Activated CD8-positive, alpha-beta memory T cell treated with anti-CD3 and anti-CD28 coated beads, Interleukin-2, amount 10 ng/mL, durations not matched to agents 7 days and 5 days (primary cell): ENCODE results near the gene HLA-DQA2. TPM values are rescaled to one million over a fixed set of nuclear protein-coding genes. Genes with fewer than 3 reads are reported as not detected.

Source experiments
- ATAC-seq: fragments of 150-1000 bp; cut with Tn5 transposase; one replicate; pipeline ENCODE4 v1.10.0; 2021; ENCODE audit warnings: moderate library complexity
- CTCF ChIA-PET: fragments of 350-600 bp; sonication (Branson Sonifier 250); formaldehyde crosslinking; loops from one replicate; lab custom pipeline; 2021; ENCODE audit warnings: antibody characterized with exemption; lab: Charles Lee
- DNase-seq: peaks from one replicate; pipeline ENCODE4 v3.0.0-alpha.2; 2020
- H3K27ac Mint-ChIP-seq: one replicate; pipeline ENCODE4 v1.8.0; 2021; ENCODE audit warnings: mild to moderate bottlenecking, mixed read lengths
- H3K27me3 Mint-ChIP-seq: one replicate; pipeline ENCODE4 v1.8.0; 2021; ENCODE audit warnings: mixed read lengths
- H3K36me3 Mint-ChIP-seq: one replicate; pipeline ENCODE4 v1.8.0; 2021; ENCODE audit warnings: mild to moderate bottlenecking, mixed read lengths
- H3K4me1 Mint-ChIP-seq: one replicate; pipeline ENCODE4 v1.8.0; 2021; ENCODE audit warnings: mixed read lengths
- H3K4me3 Mint-ChIP-seq: one replicate; pipeline ENCODE4 v1.8.0; 2021; ENCODE audit warnings: mild to moderate bottlenecking, moderate library complexity, mixed read lengths
- H3K9me3 Mint-ChIP-seq: one replicate; pipeline ENCODE4 v1.8.0; 2022; ENCODE audit warnings: low read depth, mixed read lengths
- microRNA-seq: library from miRNA; unstranded; fragments of <30 nt; microRNA quantifications from one replicate; pipeline ENCODE4 v1.2.0, GENCODE V29; 2022
- total RNA-seq, 2 experiments: library from RNA; stranded (reverse); gene quantifications; one replicate each; pipeline ENCODE4 v1.2.3, GENCODE V29; 2021

Gene HLA-DQA2
- total RNA-seq, 2 experiments from 2014 or later = 4.9 to 11.6 TPM

GRCh38 chr6:32792901-32793435 is 51.8 kb downstream of the HLA-DQA2 start:
- H3K4me3 Mint-ChIP-seq = no peak overlapping the region
- DNase-seq (no peak), ATAC-seq (no peak)
- H3K36me3 Mint-ChIP-seq = no peaks in the 10 kb centered on the region
- peaks cover 29% of the 10 kb centered on the region for H3K4me1 Mint-ChIP-seq
- H3K27me3 Mint-ChIP-seq = peaks cover 80% of the 10 kb centered on the region
- no peak overlapping the region for H3K27ac Mint-ChIP-seq
- no peaks in the 10 kb centered on the region for H3K9me3 Mint-ChIP-seq
- CTCF ChIA-PET = interaction anchor here (1.1 to 3.2 kb wide), 6 partner anchors 8 to 547 kb away, joined by 3 to 23 read pairs (median 7); no protein-coding TSS in a partner anchor

GRCh38 chr6:32794510-32794909 is 53.3 kb downstream of the HLA-DQA2 start:
- Mint-ChIP-seq H3K27ac (no peak overlapping the region), H3K36me3 (no peaks in the 10 kb centered on the region), H3K27me3 (peaks cover 84% of the 10 kb centered on the region), H3K9me3 (peaks cover 2% of the 10 kb centered on the region), H3K4me1 (peaks cover 29% of the 10 kb centered on the region), H3K4me3 (no peak overlapping the region)
- DNase-seq (no peak), ATAC-seq (no peak)
- CTCF ChIA-PET = interaction anchor here (1.0 to 3.2 kb wide), 8 partner anchors 9 to 549 kb away, joined by 3 to 23 read pairs (median 6); no protein-coding TSS in a partner anchor

Small RNA genes lying within 50 kb of the gene (microRNA-seq; reads per million reads assigned to microRNA genes)
- not detected for gene MIR3135B

Other genes with a start within 250 kb of the HLA-DQA2 start
- 1 to 10 TPM; 2.9 to 5.3 TPM for gene HLA-DRB5, start 211.1 kb upstream of the HLA-DQA2 start, total RNA-seq
- gene HLA-DRB1, start 151.5 kb upstream of the HLA-DQA2 start, total RNA-seq = 100 to 1,000 TPM; 189 to 228 TPM
- gene HLA-DQA1, start 104.0 kb upstream of the HLA-DQA2 start, total RNA-seq = 100 to 1,000 TPM in 1 of 2 experiments, 10 to 100 TPM in 1; 74.4 to 143 TPM
- gene HLA-DQB1, start 74.7 kb upstream of the HLA-DQA2 start, total RNA-seq = 10 to 100 TPM; 72.9 to 89.8 TPM
- 1 to 10 TPM; 2.9 to 4.2 TPM for gene HLA-DQB2, start 22.1 kb downstream of the HLA-DQA2 start, total RNA-seq
- gene HLA-DOB, start 75.6 kb downstream of the HLA-DQA2 start, total RNA-seq = 1 to 10 TPM; 2.7 to 3.9 TPM
- gene TAP2, start 97.3 kb downstream of the HLA-DQA2 start, total RNA-seq = 100 to 1,000 TPM; 242 to 258 TPM
- gene PSMB8, start 102.7 kb downstream of the HLA-DQA2 start, total RNA-seq = 100 to 1,000 TPM; 461 to 464 TPM
- 100 to 1,000 TPM; 407 to 417 TPM for gene TAP1, start 112.3 kb downstream of the HLA-DQA2 start, total RNA-seq
- 100 to 1,000 TPM; 402 to 473 TPM for gene PSMB9, start 112.8 kb downstream of the HLA-DQA2 start, total RNA-seq
- gene HLA-DMB, start 199.6 kb downstream of the HLA-DQA2 start, total RNA-seq = 10 to 100 TPM; 22.7 to 31.2 TPM
- gene HLA-DMA, start 211.7 kb downstream of the HLA-DQA2 start, total RNA-seq = 10 to 100 TPM; 57.9 to 60.9 TPM
- gene BRD2, start 227.2 kb downstream of the HLA-DQA2 start, total RNA-seq = 100 to 1,000 TPM; 309 to 336 TPM